ENCODE data around the gene TMEM161B. TPM values are rescaled to one million over a fixed set of nuclear protein-coding genes. Genes with fewer than 3 reads are reported as not detected.

The TMEM161B gene
- total RNA-seq, 1 donor from 2014 or later = 16.9 TPM

- no peaks in the 10 kb centered on the region for H3K27me3 Mint-ChIP-seq (ENCODE audit: low read depth)
- DNase-seq (ENCODE audit: low read depth, low spot score) = no peak
- TF ChIP-seq CTCF (conservative IDR thresholded peaks at IDR 0.05) = no peak
- no peaks in the 10 kb centered on the region for H3K36me3 Mint-ChIP-seq (ENCODE audit: low read depth)
- H3K4me3 Mint-ChIP-seq = no peak overlapping the region
- H3K9me3 Mint-ChIP-seq = no peaks in the 10 kb centered on the region
- H3K4me1 Mint-ChIP-seq = peaks cover 15% of the 10 kb centered on the region
- H3K27ac Mint-ChIP-seq (ENCODE audit: unreplicated experiment) = no peak overlapping the region
These were observed 18.6 kb downstream of the TMEM161B start for GRCh38 chr5:88250010-88250409.

DNA sequence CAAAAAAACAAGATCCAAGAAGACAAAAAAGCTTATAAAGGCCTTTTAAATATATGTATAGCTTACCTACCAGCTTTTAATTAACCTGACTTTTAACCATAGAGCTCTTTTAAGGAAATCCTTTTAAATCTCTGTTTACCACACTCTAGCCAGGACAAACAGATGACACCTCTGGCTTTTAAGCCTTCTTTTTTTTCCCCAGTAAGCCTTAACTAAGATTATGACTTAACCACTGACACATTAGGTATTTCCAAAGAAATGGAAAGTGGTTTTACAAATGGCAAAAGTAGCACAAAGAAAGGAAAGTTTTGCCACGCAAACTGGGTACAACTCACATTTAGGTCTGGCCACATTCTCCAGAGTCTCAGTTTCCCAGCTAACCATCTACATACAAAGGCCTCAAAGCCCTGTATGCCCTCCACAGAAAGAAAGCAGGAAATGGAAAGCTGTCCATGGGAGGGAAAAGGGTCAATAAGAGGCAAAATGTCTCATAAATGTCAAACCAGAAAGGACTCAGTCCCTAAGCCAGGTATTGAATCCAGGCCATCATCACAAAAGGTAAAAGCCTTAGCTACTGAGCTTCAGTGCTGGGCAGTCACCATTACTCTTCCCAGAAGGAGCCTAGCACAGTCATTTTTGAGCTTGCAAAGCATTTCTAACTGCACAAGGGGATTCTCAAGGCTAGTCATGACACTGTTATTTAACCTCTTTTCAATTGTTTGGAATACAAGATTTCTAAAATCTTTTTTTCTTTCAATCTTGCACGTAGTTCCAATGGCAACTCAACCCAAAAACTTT lies 19.7 kb downstream of the TMEM161B start:
- no peak for TF ChIP-seq CTCF (conservative IDR thresholded peaks at IDR 0.05)

DNA sequence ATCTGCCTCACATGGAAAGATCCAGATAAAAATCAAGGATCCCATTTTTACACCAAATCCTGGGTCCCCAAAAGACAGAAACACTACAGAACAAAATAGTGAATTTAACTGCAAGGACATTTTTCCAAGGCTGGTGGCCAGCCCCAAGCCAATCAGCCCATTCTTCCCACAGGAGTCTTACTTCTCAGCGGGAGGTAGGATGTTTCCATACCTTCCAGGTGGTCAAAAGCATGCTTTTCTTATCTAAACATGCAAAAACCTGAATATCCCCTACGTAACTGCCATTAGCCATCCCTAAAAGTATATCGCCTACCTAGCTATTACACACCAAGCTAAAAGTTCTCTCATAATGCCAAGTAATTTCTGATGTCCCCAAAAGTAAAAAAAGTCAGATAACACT lies 20.6 kb downstream of the TMEM161B start:
- Mint-ChIP-seq H3K27ac (ENCODE audit: unreplicated experiment) (no peak overlapping the region), H3K4me1 (peaks cover 19% of the 10 kb centered on the region)

More for the DNA sequence above, 19.7 kb downstream of the TMEM161B start:
- Mint-ChIP-seq H3K4me3 (no peak overlapping the region), H3K9me3 (no peaks in the 10 kb centered on the region), H3K27ac (ENCODE audit: unreplicated experiment) (no peak overlapping the region), H3K4me1 (peaks cover 19% of the 10 kb centered on the region), H3K36me3 (ENCODE audit: low read depth) (no peaks in the 10 kb centered on the region), H3K27me3 (ENCODE audit: low read depth) (no peaks in the 10 kb centered on the region)
- no peak for DNase-seq (ENCODE audit: low read depth, low spot score)

DNA sequence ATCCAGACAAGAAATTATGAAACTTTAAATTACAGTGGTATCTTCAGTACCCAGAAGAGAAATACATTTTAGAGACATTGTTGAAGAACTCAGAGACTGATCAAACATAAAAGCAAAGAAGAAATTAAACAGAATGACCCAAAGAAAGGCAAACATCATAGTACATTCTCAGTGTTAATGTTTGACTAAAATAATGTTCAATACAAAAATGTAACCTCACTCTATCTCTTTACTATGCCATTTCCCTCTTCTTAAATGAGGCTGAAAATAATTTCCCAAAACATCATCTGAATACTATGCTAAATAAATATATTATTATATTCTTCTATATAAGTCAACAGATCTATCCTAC lies 22.8 kb downstream of the TMEM161B start:
- no peaks in the 10 kb centered on the region for H3K9me3 Mint-ChIP-seq
- DNase-seq (ENCODE audit: low read depth, low spot score) = no peak
- H3K27ac Mint-ChIP-seq (ENCODE audit: unreplicated experiment) = no peak overlapping the region
- TF ChIP-seq CTCF (conservative IDR thresholded peaks at IDR 0.05) = no peak
- H3K4me3 Mint-ChIP-seq = no peak overlapping the region
- H3K27me3 Mint-ChIP-seq (ENCODE audit: low read depth) = no peaks in the 10 kb centered on the region
- no peaks in the 10 kb centered on the region for H3K36me3 Mint-ChIP-seq (ENCODE audit: low read depth)
- peaks cover 19% of the 10 kb centered on the region for H3K4me1 Mint-ChIP-seq

More for the DNA sequence above, 20.6 kb downstream of the TMEM161B start:
- DNase-seq (ENCODE audit: low read depth, low spot score) = no peak
- H3K9me3 Mint-ChIP-seq = no peaks in the 10 kb centered on the region
- no peaks in the 10 kb centered on the region for H3K27me3 Mint-ChIP-seq (ENCODE audit: low read depth)
- no peaks in the 10 kb centered on the region for H3K36me3 Mint-ChIP-seq (ENCODE audit: low read depth)
- H3K4me3 Mint-ChIP-seq = no peak overlapping the region
- no peak for TF ChIP-seq CTCF (conservative IDR thresholded peaks at IDR 0.05)

- Mint-ChIP-seq H3K4me3 (no peak overlapping the region), H3K9me3 (no peaks in the 10 kb centered on the region), H3K4me1 (peaks cover 19% of the 10 kb centered on the region)
These were observed 23.3 kb downstream of the TMEM161B start for GRCh38 chr5:88245241-88245892.

More at GRCh38 chr5:88245241-88245892, 23.3 kb downstream of the TMEM161B start:
- no peaks in the 10 kb centered on the region for H3K27me3 Mint-ChIP-seq (ENCODE audit: low read depth)
- no peak for DNase-seq (ENCODE audit: low read depth, low spot score)
- no peak for TF ChIP-seq CTCF (conservative IDR thresholded peaks at IDR 0.05)
- H3K36me3 Mint-ChIP-seq (ENCODE audit: low read depth) = no peaks in the 10 kb centered on the region
- no peak overlapping the region for H3K27ac Mint-ChIP-seq (ENCODE audit: unreplicated experiment)
